IMR-90 (cell line): ENCODE measurements around the gene GRN.

Source experiments
- BHLHE40 ChIP-seq: fragments of 150-350 bp; IDR thresholded peaks from 2 replicates; pipeline ENCODE4 v1.6.1; 2016; ENCODE audit warnings: mild to moderate bottlenecking, low read depth, low read length
- CEBPB ChIP-seq: IDR thresholded peaks from 2 replicates; pipeline ENCODE4 v1.6.1; 2012; ENCODE audit warnings: low read depth, low read length, improper control_type of control experiment
- MAZ ChIP-seq: IDR thresholded peaks from 2 replicates; pipeline ENCODE4 v1.6.1; 2012; ENCODE audit warnings: low read depth, mild to moderate bottlenecking, low read length, improper control_type of control experiment, moderate library complexity, borderline replicate concordance
- POLR2A ChIP-seq: IDR thresholded peaks from 2 replicates; pipeline ENCODE4 v1.6.1; 2012; ENCODE audit warnings: mild to moderate bottlenecking, low read depth, low read length
- RAD21 ChIP-seq: IDR thresholded peaks from 2 replicates; pipeline ENCODE4 v1.6.1; 2012; ENCODE audit warnings: low read length, improper control_type of control experiment
- RCOR1 ChIP-seq: IDR thresholded peaks from 2 replicates; pipeline ENCODE4 v1.6.1; 2012; ENCODE audit warnings: mild to moderate bottlenecking, low read length, improper control_type of control experiment; ENCODE audit not compliant: insufficient replicate concordance
- SMC3 ChIP-seq: fragments of 150-350 bp; IDR thresholded peaks from 2 replicates; pipeline ENCODE4 v1.6.1; 2016; ENCODE audit warnings: low read depth, mild to moderate bottlenecking, antibody characterized with exemption, low read length, moderate library complexity
- TF ChIP-seq, protein P1 (sequence below): conservative IDR thresholded peaks from 2 replicates; pipeline ENCODE4 v1.5.1; 2012; ENCODE audit warnings: mild to moderate bottlenecking, low read depth, low read length, improper control_type of control experiment

DNA sequence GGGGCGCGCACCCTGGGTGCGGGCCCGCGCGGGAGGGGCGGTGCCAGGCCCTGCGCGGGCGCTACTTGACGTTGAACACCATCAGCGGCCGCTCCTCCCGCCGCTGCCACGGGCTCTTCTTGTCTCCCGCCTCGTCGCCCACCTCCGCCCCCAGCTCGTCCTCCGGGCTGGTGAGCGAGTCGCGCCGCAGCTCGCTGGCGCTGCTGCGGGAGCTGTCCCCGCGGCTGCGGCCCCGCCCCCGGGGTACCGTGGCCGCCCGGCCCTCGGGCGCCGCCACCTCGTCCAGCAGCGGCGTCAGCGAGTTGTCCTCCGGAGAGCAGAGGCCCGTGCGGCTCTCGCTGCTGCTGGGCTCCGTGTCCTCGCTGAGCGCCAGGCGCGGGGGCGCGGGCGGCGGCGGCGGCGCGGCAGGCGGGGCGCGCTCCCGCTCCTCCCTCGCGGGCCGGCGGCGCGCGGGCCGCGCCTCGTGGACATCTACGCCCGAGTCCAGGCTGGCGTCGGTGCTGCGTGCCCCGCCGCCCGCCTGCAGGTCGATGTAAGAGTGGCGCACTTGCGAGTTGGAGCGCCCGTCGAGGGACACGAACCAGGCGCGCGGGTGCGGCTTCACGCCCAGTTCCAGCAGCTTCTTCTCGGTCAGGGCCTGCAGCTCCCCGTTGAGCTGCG, 8.7 kb downstream of the GRN start:
- no peak for TF ChIP-seq MAZ
- TF ChIP-seq RCOR1, result no peak
- TF ChIP-seq CEBPB, result no peak
- TF ChIP-seq SMC3, result no peak
- TF ChIP-seq POLR2A, result no peak
- no peak for TF ChIP-seq BHLHE40
- TF ChIP-seq, protein P1, sequence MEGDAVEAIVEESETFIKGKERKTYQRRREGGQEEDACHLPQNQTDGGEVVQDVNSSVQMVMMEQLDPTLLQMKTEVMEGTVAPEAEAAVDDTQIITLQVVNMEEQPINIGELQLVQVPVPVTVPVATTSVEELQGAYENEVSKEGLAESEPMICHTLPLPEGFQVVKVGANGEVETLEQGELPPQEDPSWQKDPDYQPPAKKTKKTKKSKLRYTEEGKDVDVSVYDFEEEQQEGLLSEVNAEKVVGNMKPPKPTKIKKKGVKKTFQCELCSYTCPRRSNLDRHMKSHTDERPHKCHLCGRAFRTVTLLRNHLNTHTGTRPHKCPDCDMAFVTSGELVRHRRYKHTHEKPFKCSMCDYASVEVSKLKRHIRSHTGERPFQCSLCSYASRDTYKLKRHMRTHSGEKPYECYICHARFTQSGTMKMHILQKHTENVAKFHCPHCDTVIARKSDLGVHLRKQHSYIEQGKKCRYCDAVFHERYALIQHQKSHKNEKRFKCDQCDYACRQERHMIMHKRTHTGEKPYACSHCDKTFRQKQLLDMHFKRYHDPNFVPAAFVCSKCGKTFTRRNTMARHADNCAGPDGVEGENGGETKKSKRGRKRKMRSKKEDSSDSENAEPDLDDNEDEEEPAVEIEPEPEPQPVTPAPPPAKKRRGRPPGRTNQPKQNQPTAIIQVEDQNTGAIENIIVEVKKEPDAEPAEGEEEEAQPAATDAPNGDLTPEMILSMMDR, result no peak
- no peak for TF ChIP-seq RAD21
